Peyer's patch (tissue), 4 donors: ENCODE results near the gene C1GALT1C1L. TPM values are rescaled to one million over a fixed set of nuclear protein-coding genes. Genes with fewer than 3 reads are reported as not detected.

Source experiments
- DNase-seq, 3 donors: peaks; one replicate each; pipeline ENCODE4 v3.0.0-alpha.2; 2017 to 2019
- H3K27ac ChIP-seq, 4 donors: fragments of 200-600 bp; sonication (generic); one replicate each; pipeline ENCODE4 v1.5.1; 2016 to 2019
- H3K27me3 ChIP-seq, 2 donors: fragments of 200-600 bp; sonication (generic); one replicate each; pipeline ENCODE4 v1.5.1; 2019
- H3K36me3 ChIP-seq, 3 donors: fragments of 200-600 bp; sonication (generic); one replicate each; pipeline ENCODE4 v1.5.1; 2016 to 2019
- H3K4me1 ChIP-seq, 4 donors: fragments of 200-600 bp; sonication (generic); one replicate each; pipeline ENCODE4 v1.5.1; 2016 to 2019
- H3K4me3 ChIP-seq, 4 donors: fragments of 200-600 bp; sonication (generic); 1 replicate in 3 of 4; 2 replicates in 1 of 4; pipeline ENCODE4 v1.5.1; 2016 to 2019; ENCODE audit warnings: mild to moderate bottlenecking in 1 of 4
- H3K9me3 ChIP-seq, 4 donors: fragments of 200-600 bp; sonication (generic); one replicate each; pipeline ENCODE4 v1.5.1; 2016 to 2019; ENCODE audit warnings: mild to moderate bottlenecking in 1 of 4
- POLR2A ChIP-seq, 2 donors: fragments of 450-650 bp; IDR thresholded peaks; one replicate each; pipeline ENCODE4 v1.5.1; 2017; ENCODE audit warnings: antibody characterized with exemption in 2 of 2, mild to moderate bottlenecking in 2 of 2, moderate library complexity in 2 of 2
- total RNA-seq, 4 donors: library from RNA; depleted of rRNA; stranded (reverse); fragments of >200 nt; gene quantifications; one replicate each; pipeline ENCODE4 v1.1.0, GENCODE V29; 2016
- TF ChIP-seq, protein P1 (sequence below), 6 experiments: fragments of 450-650 bp in 4 of 6; fragments of 200-600 bp in 2 of 6; sonication (generic) in 1 of 6; IDR thresholded peaks; one replicate each; pipeline ENCODE4 v1.5.1; 2017 to 2019; ENCODE audit warnings: antibody characterized with exemption in 6 of 6, mild to moderate bottlenecking in 3 of 6, moderate library complexity in 1 of 6

The C1GALT1C1L gene
- not detected for total RNA-seq

- no peaks in the 10 kb centered on the region for H3K9me3 ChIP-seq
- peak within 1 kb of the TSS in 1 of 4 donors; percentile 13 for H3K27ac ChIP-seq
- H3K27me3 ChIP-seq = no peaks in the 10 kb centered on the region
- H3K4me1 ChIP-seq = no peaks in the 10 kb centered on the region
- TF ChIP-seq, protein P1, sequence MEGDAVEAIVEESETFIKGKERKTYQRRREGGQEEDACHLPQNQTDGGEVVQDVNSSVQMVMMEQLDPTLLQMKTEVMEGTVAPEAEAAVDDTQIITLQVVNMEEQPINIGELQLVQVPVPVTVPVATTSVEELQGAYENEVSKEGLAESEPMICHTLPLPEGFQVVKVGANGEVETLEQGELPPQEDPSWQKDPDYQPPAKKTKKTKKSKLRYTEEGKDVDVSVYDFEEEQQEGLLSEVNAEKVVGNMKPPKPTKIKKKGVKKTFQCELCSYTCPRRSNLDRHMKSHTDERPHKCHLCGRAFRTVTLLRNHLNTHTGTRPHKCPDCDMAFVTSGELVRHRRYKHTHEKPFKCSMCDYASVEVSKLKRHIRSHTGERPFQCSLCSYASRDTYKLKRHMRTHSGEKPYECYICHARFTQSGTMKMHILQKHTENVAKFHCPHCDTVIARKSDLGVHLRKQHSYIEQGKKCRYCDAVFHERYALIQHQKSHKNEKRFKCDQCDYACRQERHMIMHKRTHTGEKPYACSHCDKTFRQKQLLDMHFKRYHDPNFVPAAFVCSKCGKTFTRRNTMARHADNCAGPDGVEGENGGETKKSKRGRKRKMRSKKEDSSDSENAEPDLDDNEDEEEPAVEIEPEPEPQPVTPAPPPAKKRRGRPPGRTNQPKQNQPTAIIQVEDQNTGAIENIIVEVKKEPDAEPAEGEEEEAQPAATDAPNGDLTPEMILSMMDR (IDR thresholded peaks at IDR 0.05) = no peak
- no peak for TF ChIP-seq POLR2A (IDR thresholded peaks at IDR 0.05)
- no peaks in the 10 kb centered on the region for H3K36me3 ChIP-seq
- H3K4me3 ChIP-seq = peak within 1 kb of the TSS; percentile 16 to 55 (median 36)
- peak in 2 of 3 donors; percentile 60 to 68 for DNase-seq
These were observed at the start of gene C1GALT1C1L for GRCh38 chr2:43676322-43677050. C1GALT1C1L (minus strand) TSS chr2:43676429; CDS start chr2:43676322, 107 bp downstream.

GRCh38 chr2:43725711-43726246 is 49.5 kb upstream of the C1GALT1C1L start:
- H3K27ac ChIP-seq = no peak overlapping the region
- H3K27me3 ChIP-seq = no peaks in the 10 kb centered on the region
- no peak for DNase-seq
- no peak overlapping the region for H3K4me3 ChIP-seq
- no peaks in the 10 kb centered on the region for H3K9me3 ChIP-seq
- no peaks in the 10 kb centered on the region for H3K36me3 ChIP-seq
- no peaks in the 10 kb centered on the region for H3K4me1 ChIP-seq
- TF ChIP-seq, protein P1 (IDR thresholded peaks at IDR 0.05) = no peak
- no peak for TF ChIP-seq POLR2A (IDR thresholded peaks at IDR 0.05)

GRCh38 chr2:43724728-43725526 is 48.7 kb upstream of the C1GALT1C1L start:
- Histone ChIP-seq H3K4me1 (no peaks in the 10 kb centered on the region), H3K4me3 (no peak overlapping the region), H3K36me3 (no peaks in the 10 kb centered on the region), H3K27me3 (no peaks in the 10 kb centered on the region), H3K9me3 (no peaks in the 10 kb centered on the region), H3K27ac (no peak overlapping the region)
- no peak for TF ChIP-seq POLR2A (IDR thresholded peaks at IDR 0.05)
- TF ChIP-seq, protein P1 (IDR thresholded peaks at IDR 0.05) = no peak
- no peak for DNase-seq

GRCh38 chr2:43718530-43719124 is 42.4 kb upstream of the C1GALT1C1L start:
- H3K36me3 ChIP-seq = no peaks in the 10 kb centered on the region
- no peak overlapping the region for H3K27ac ChIP-seq
- DNase-seq = no peak
- H3K4me3 ChIP-seq = no peak overlapping the region
- no peak for TF ChIP-seq POLR2A (IDR thresholded peaks at IDR 0.05)
- TF ChIP-seq, protein P1 (IDR thresholded peaks at IDR 0.05) = no peak
- H3K4me1 ChIP-seq = no peaks in the 10 kb centered on the region
- no peaks in the 10 kb centered on the region for H3K9me3 ChIP-seq
- H3K27me3 ChIP-seq = no peaks in the 10 kb centered on the region

- DNase-seq = no peak
- no peaks in the 10 kb centered on the region for H3K36me3 ChIP-seq
- H3K9me3 ChIP-seq = no peaks in the 10 kb centered on the region
- H3K27me3 ChIP-seq = no peaks in the 10 kb centered on the region
- TF ChIP-seq, protein P1 (IDR thresholded peaks at IDR 0.05) = no peak
- no peak for TF ChIP-seq POLR2A (IDR thresholded peaks at IDR 0.05)
- no peak overlapping the region for H3K27ac ChIP-seq
- no peaks in the 10 kb centered on the region for H3K4me1 ChIP-seq
- H3K4me3 ChIP-seq = no peak overlapping the region
These were observed 41.1 kb upstream of the C1GALT1C1L start for GRCh38 chr2:43717322-43717721.
